Loucy (cell line): ENCODE data around the gene CDK1.

Experiments
- CTCF ChIP-seq: fragments of 200-600 bp; sonication (generic); conservative IDR thresholded peaks from 2 replicates; pipeline ENCODE4 v1.5.1; 2014; ENCODE audit warnings: mild to moderate bottlenecking, antibody characterized with exemption, low read length
- EZH2phosphoT487 ChIP-seq: fragments of 200-600 bp; IDR thresholded peaks from 2 replicates; pipeline ENCODE4 v1.6.1; 2018; ENCODE audit warnings: antibody characterized with exemption, mild to moderate bottlenecking, moderate library complexity, borderline replicate concordance

- no peak for TF ChIP-seq EZH2phosphoT487
- TF ChIP-seq CTCF = no peak
These were observed 46.0 kb upstream of the CDK1 start for GRCh38 chr10:60732198-60732806.
